Neural cell (in vitro differentiated cells): Measurements from ENCODE around the gene CRX. TPM values are rescaled to one million over a fixed set of nuclear protein-coding genes. Genes with fewer than 3 reads are reported as not detected.
"Not testable (repeated sequence)": the region's sequence is repeated elsewhere in the genome, so short reads cannot be mapped to it uniquely, and the experiment has no call there.

Source experiments
- H2AFZ ChIP-seq: fragments of 200-600, 300-800 bp; sonication (generic), shearing (Covaris generic); 2 replicates; pipeline ENCODE4 v1.6.0; 2014; ENCODE audit warnings: low read depth, mild to moderate bottlenecking, antibody characterized with exemption, low read length, moderate library complexity
- H3F3A ChIP-seq: fragments of 200-600 bp; shearing (Covaris generic); 2 replicates; pipeline ENCODE4 v1.6.1; 2016; ENCODE audit warnings: mild to moderate bottlenecking, moderate library complexity, mixed read lengths, antibody characterized with exemption, low read length; ENCODE audit not compliant: insufficient read depth, poor library complexity, severe bottlenecking
- H3K27ac ChIP-seq: fragments of 200-600, 300-800 bp; sonication (generic), shearing (Covaris generic); 2 replicates; pipeline ENCODE4 v1.5.1; 2014; ENCODE audit warnings: mild to moderate bottlenecking, low read length, moderate library complexity
- H3K27me3 ChIP-seq: fragments of 300-800, 200-600 bp; sonication (generic), shearing (Covaris generic); 2 replicates; pipeline ENCODE4 v1.6.0; 2014; ENCODE audit warnings: mild to moderate bottlenecking, low read depth, low read length, moderate library complexity; ENCODE audit not compliant: insufficient read depth
- H3K36me3 ChIP-seq: fragments of 300-800, 200-600 bp; sonication (generic), shearing (Covaris generic); 2 replicates; pipeline ENCODE4 v1.5.1; 2014; ENCODE audit warnings: mild to moderate bottlenecking, antibody characterized with exemption, low read length, moderate library complexity; ENCODE audit not compliant: insufficient read depth
- H3K4me2 ChIP-seq: fragments of 300-800, 200-600 bp; sonication (generic), shearing (Covaris generic); 2 replicates; pipeline ENCODE4 v1.6.0; 2014; ENCODE audit warnings: mild to moderate bottlenecking, low read length
- H3K4me3 ChIP-seq: fragments of 300-800, 200-600 bp; sonication (generic), shearing (Covaris generic); 2 replicates; pipeline ENCODE4 v1.5.1; 2014; ENCODE audit warnings: mild to moderate bottlenecking, low read length, moderate library complexity
- H3K79me2 ChIP-seq: fragments of 200-600 bp; shearing (Covaris generic); replicated peaks from 2 replicates; pipeline ENCODE4 v1.6.0; 2014; ENCODE audit warnings: mild to moderate bottlenecking, low read length, moderate library complexity; ENCODE audit not compliant: insufficient read depth
- H3K9ac ChIP-seq: fragments of 300-800, 200-600 bp; sonication (generic), shearing (Covaris generic); 2 replicates; pipeline ENCODE4 v1.6.1; 2016; ENCODE audit warnings: mild to moderate bottlenecking, low read length, mixed read lengths
- H3K9me2 ChIP-seq: fragments of 200-600 bp; shearing (Covaris generic); 2 replicates; pipeline ENCODE4 v1.6.1; 2016; ENCODE audit warnings: mild to moderate bottlenecking, low read length, mixed read lengths; ENCODE audit not compliant: insufficient read depth
- H3K9me3 ChIP-seq: fragments of 200-600, 300-800 bp; sonication (generic), shearing (Covaris generic); 2 replicates; pipeline ENCODE4 v1.6.1; 2016; ENCODE audit warnings: mild to moderate bottlenecking, mixed run types, low read length, moderate library complexity, mixed read lengths
- H4K20me1 ChIP-seq: fragments of 200-600 bp; shearing (Covaris generic); 2 replicates; pipeline ENCODE4 v1.6.1; 2016; ENCODE audit warnings: mild to moderate bottlenecking, mixed run types; ENCODE audit not compliant: insufficient read depth
- EP300 ChIP-seq: fragments of 450-650 bp; conservative IDR thresholded peaks from 2 replicates; pipeline ENCODE4 v1.6.1; 2014; ENCODE audit warnings: antibody characterized with exemption, mild to moderate bottlenecking, moderate library complexity; ENCODE audit not compliant: poor library complexity, severe bottlenecking
- EZH2 ChIP-seq: fragments of 200-600, 300-800 bp; shearing (Covaris generic), sonication (generic); IDR thresholded peaks from 2 replicates; pipeline ENCODE4 v1.6.1; 2014; ENCODE audit warnings: antibody characterized with exemption, low read length, borderline replicate concordance, mild to moderate bottlenecking; ENCODE audit not compliant: insufficient read depth, poor library complexity, severe bottlenecking
- MXI1 ChIP-seq: fragments of 450-650 bp; conservative IDR thresholded peaks from 2 replicates; pipeline ENCODE4 v1.6.1; 2014; ENCODE audit warnings: antibody characterized with exemption, mild to moderate bottlenecking; ENCODE audit not compliant: poor library complexity, severe bottlenecking
- POLR2AphosphoS5 ChIP-seq: IDR thresholded peaks from 2 replicates; pipeline ENCODE4 v1.6.1; 2012
- RAD21 ChIP-seq: fragments of 450-650 bp; conservative IDR thresholded peaks from 2 replicates; pipeline ENCODE4 v1.6.1; 2014; ENCODE audit warnings: antibody characterized with exemption, mild to moderate bottlenecking, moderate library complexity
- SMC3 ChIP-seq: fragments of 450-650 bp; conservative IDR thresholded peaks from 2 replicates; pipeline ENCODE4 v1.6.1; 2014; ENCODE audit warnings: antibody characterized with exemption, mild to moderate bottlenecking, moderate library complexity; ENCODE audit not compliant: poor library complexity
- TAF1 ChIP-seq: IDR thresholded peaks from 2 replicates; pipeline ENCODE4 v1.6.1; 2012; ENCODE audit warnings: low read depth
- polyA plus RNA-seq: library from polyadenylated mRNA; depleted of rRNA; stranded (reverse); fragments of >200 nt; gene quantifications from 2 replicates; pipeline ENCODE4 v1.2.3, GENCODE V29; 2014
- TF ChIP-seq, protein P1 (sequence below): IDR thresholded peaks from 2 replicates; pipeline ENCODE4 v1.6.1; 2012; ENCODE audit warnings: borderline replicate concordance
- TF ChIP-seq, protein P2 (sequence below): fragments of 450-650 bp; IDR thresholded peaks from 2 replicates; pipeline ENCODE4 v1.5.1; 2014; ENCODE audit warnings: antibody characterized with exemption, mild to moderate bottlenecking, moderate library complexity; ENCODE audit not compliant: poor library complexity, severe bottlenecking

The CRX gene
- polyA plus RNA-seq, 1 donor from 2014 or later: not detected

DNA sequence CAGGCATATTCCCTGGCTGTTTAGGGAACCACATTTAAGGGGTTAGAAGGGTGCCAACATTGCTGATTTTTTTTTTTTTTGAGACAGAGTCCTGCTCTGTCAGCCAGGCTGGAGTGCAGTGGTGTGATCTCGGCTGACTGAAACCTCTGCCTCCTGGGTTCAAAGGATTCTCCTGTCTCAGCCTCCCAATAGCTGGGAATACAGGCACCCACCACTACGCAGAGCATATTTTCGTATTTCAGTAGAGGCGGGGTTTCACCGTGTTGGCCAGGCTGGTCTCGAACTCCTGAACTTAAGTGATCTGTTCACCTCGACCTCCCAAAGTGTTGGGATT lies 7.8 kb upstream of the CRX start:
- Histone ChIP-seq H3K9me2 (no peaks in the 10 kb centered on the region), H3K27me3 (no peaks in the 10 kb centered on the region), H3K27ac (no peak overlapping the region), H4K20me1 (no peaks in the 10 kb centered on the region), H3K36me3 (no peaks in the 10 kb centered on the region), H3K4me2 (no peak overlapping the region), H3K79me2 (no peaks in the 10 kb centered on the region), H3K9ac (no peak overlapping the region), H2AFZ (no peak overlapping the region), H3K4me3 (no peak overlapping the region), H3F3A (no peaks in the 10 kb centered on the region), H3K9me3 (no peaks in the 10 kb centered on the region)
- TF ChIP-seq, protein P1, sequence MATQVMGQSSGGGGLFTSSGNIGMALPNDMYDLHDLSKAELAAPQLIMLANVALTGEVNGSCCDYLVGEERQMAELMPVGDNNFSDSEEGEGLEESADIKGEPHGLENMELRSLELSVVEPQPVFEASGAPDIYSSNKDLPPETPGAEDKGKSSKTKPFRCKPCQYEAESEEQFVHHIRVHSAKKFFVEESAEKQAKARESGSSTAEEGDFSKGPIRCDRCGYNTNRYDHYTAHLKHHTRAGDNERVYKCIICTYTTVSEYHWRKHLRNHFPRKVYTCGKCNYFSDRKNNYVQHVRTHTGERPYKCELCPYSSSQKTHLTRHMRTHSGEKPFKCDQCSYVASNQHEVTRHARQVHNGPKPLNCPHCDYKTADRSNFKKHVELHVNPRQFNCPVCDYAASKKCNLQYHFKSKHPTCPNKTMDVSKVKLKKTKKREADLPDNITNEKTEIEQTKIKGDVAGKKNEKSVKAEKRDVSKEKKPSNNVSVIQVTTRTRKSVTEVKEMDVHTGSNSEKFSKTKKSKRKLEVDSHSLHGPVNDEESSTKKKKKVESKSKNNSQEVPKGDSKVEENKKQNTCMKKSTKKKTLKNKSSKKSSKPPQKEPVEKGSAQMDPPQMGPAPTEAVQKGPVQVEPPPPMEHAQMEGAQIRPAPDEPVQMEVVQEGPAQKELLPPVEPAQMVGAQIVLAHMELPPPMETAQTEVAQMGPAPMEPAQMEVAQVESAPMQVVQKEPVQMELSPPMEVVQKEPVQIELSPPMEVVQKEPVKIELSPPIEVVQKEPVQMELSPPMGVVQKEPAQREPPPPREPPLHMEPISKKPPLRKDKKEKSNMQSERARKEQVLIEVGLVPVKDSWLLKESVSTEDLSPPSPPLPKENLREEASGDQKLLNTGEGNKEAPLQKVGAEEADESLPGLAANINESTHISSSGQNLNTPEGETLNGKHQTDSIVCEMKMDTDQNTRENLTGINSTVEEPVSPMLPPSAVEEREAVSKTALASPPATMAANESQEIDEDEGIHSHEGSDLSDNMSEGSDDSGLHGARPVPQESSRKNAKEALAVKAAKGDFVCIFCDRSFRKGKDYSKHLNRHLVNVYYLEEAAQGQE: no peak
- TF ChIP-seq, protein P2, sequence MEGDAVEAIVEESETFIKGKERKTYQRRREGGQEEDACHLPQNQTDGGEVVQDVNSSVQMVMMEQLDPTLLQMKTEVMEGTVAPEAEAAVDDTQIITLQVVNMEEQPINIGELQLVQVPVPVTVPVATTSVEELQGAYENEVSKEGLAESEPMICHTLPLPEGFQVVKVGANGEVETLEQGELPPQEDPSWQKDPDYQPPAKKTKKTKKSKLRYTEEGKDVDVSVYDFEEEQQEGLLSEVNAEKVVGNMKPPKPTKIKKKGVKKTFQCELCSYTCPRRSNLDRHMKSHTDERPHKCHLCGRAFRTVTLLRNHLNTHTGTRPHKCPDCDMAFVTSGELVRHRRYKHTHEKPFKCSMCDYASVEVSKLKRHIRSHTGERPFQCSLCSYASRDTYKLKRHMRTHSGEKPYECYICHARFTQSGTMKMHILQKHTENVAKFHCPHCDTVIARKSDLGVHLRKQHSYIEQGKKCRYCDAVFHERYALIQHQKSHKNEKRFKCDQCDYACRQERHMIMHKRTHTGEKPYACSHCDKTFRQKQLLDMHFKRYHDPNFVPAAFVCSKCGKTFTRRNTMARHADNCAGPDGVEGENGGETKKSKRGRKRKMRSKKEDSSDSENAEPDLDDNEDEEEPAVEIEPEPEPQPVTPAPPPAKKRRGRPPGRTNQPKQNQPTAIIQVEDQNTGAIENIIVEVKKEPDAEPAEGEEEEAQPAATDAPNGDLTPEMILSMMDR: no peak
- TF ChIP-seq POLR2AphosphoS5: no peak
- TF ChIP-seq EP300: no peak
- no peak for TF ChIP-seq SMC3
- TF ChIP-seq MXI1: no peak
- TF ChIP-seq RAD21: no peak
- TF ChIP-seq TAF1: no peak
- no peak for TF ChIP-seq EZH2

DNA sequence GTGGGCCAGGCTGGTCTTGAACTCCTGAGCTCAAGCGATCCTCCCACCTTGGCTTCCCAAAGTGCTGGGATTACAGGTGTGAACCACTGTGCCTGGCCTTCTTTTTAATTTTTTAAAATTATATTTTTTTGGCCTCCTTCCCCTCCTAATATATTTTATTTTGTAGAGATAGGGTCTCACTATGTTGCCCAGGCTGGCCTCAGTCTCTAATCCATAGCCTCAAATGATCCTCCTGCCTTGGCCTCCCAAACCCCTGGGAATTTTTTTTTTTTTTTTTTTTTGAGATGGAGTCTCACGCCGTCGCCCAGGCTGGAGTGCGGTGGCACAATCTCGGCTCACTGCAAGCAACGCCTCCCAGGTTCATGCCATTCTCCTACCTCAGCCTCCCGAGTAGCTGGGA lies 5.5 kb upstream of the CRX start:
- H3K27ac ChIP-seq, H3K79me2 ChIP-seq, H3K36me3 ChIP-seq, H3K9me2 ChIP-seq, H3K9ac ChIP-seq, H3K27me3 ChIP-seq, H3K4me3 ChIP-seq, H3K4me2 ChIP-seq, H2AFZ ChIP-seq, H4K20me1 ChIP-seq, H3F3A ChIP-seq, H3K9me3 ChIP-seq: not testable (repeated sequence)

DNA sequence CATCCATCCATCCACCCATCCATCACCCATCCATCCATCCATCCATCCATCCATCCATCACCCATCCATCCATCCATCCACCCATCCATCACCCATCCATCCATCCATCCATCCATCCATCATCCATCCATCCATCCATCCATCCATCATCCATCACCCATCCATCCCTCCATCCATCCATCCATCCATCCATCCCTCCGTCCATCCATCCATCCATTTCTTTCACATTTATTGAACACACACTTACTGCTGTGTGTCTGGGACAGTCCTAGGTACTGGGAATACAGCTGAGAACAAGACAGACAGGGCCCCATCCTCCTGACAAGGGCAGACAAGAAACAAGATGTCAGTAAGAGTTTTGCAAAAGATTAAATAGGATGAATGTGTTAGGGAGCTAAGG lies 3.5 kb upstream of the CRX start:
- not testable (repeated sequence) for H3K9me2 ChIP-seq, H3K4me3 ChIP-seq, H3K9ac ChIP-seq

More for the DNA sequence above, 3.5 kb upstream of the CRX start:
- not testable (repeated sequence) for H3K79me2 ChIP-seq, H3K4me2 ChIP-seq, H3K9me3 ChIP-seq, H2AFZ ChIP-seq, H3K27ac ChIP-seq, H3K36me3 ChIP-seq, H4K20me1 ChIP-seq, H3K27me3 ChIP-seq, H3F3A ChIP-seq
